Mucosa of rectum (tissue), 2 donors: Measurements from ENCODE around the gene CHIC2.

Experiments used
- H3K27ac ChIP-seq, 2 donors: one replicate each; pipeline ENCODE4 v1.7.0; 2013; ENCODE audit warnings: inconsistent platforms in 2 of 2, low read depth in 2 of 2, low read length in 2 of 2
- H3K27me3 ChIP-seq, 2 donors: one replicate each; pipeline ENCODE4 v1.7.0; 2013; ENCODE audit warnings: low read length in 2 of 2; ENCODE audit not compliant: control insufficient read depth in 2 of 2, insufficient read depth in 2 of 2
- H3K36me3 ChIP-seq, 2 donors: one replicate each; pipeline ENCODE4 v1.7.0; 2013; ENCODE audit warnings: low read length in 2 of 2; ENCODE audit not compliant: control insufficient read depth in 2 of 2, insufficient read depth in 2 of 2
- H3K4me1 ChIP-seq, 2 donors: one replicate each; pipeline ENCODE4 v1.7.0; 2013; ENCODE audit warnings: low read length in 2 of 2, mild to moderate bottlenecking in 1 of 2; ENCODE audit not compliant: control insufficient read depth in 2 of 2, insufficient read depth in 2 of 2
- H3K4me3 ChIP-seq, 2 donors: one replicate each; pipeline ENCODE4 v1.7.0; 2013; ENCODE audit warnings: low read length in 2 of 2
- H3K9ac ChIP-seq, 2 donors: one replicate each; pipeline ENCODE4 v1.7.0; 2013; ENCODE audit warnings: low read length in 2 of 2, low read depth in 1 of 2, mild to moderate bottlenecking in 1 of 2
- H3K9me3 ChIP-seq, 2 donors: one replicate each; pipeline ENCODE4 v1.7.0; 2013; ENCODE audit warnings: low read length in 2 of 2; ENCODE audit not compliant: control insufficient read depth in 2 of 2
- donor health status: healthy.
- donor health status: Normal muscosa, but diverticular disease.

CHIC2 gene

GRCh38 chr4:53961351-53961750 lies 103.1 kb downstream of the CHIC2 start:
- Histone ChIP-seq H3K27ac (no peak overlapping the region), H3K4me1 (no peaks in the 10 kb centered on the region), H3K9me3 (no peaks in the 10 kb centered on the region), H3K36me3 (no peaks in the 10 kb centered on the region), H3K4me3 (no peak overlapping the region), H3K27me3 (no peaks in the 10 kb centered on the region), H3K9ac (no peak overlapping the region)

- H3K27me3 ChIP-seq: no peaks in the 10 kb centered on the region
- H3K27ac ChIP-seq: no peak overlapping the region
- no peaks in the 10 kb centered on the region for H3K4me1 ChIP-seq
- H3K4me3 ChIP-seq: no peak overlapping the region
- H3K9me3 ChIP-seq: no peaks in the 10 kb centered on the region
- H3K9ac ChIP-seq: no peak overlapping the region
- no peaks in the 10 kb centered on the region for H3K36me3 ChIP-seq
Observed at GRCh38 chr4:53960843-53961242, 103.6 kb downstream of the CHIC2 start.
